ENCODE results near the gene CSTF2T. TPM values are rescaled to one million over a fixed set of nuclear protein-coding genes. Genes with fewer than 3 reads are reported as not detected.
"Not testable (repeated sequence)": the region's sequence is repeated elsewhere in the genome, so short reads cannot be mapped to it uniquely, and the experiment has no call there.

CSTF2T gene
- total RNA-seq, 1 donor from 2014 or later = 11.6 TPM

DNA sequence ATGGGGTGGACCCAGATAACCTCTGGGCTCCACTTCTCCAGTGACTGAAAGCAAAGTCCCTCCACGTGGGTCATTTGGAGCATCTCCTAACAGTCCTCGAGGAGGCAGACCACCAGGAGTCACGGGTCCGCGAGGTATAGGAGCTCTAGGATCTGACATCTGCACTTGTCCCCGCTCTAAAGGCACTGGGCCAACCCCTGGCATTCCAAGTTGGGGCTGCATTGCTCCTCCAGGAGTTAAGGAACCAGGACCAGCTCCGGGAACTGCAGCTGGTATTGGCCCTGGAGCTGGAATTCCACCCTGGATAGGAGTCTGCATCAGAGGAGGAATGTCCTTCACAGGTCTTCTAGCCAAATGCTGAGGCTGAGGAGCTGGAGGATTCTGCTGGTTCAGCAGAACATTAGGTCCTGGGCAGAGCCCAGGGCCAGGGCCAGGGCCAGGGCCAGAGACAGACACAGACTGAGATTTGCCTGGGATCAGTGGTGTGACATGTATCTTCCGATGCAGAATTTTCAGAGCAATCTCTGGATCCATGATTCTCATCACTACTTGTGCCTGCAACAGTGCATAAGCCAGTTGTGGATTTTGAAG, 827 bp downstream of the CSTF2T start:
- Histone ChIP-seq H3K4me3 (peak overlapping the region; percentile 67 to 71), H3K27me3 (no peaks in the 10 kb centered on the region), H3K9me3 (no peaks in the 10 kb centered on the region), H3K36me3 (peaks cover 0 to 7% of the 10 kb centered on the region in 2 donors), H3K4me1 (peaks cover 11 to 42% of the 10 kb centered on the region in 2 donors), H3K27ac (peak overlapping the region; percentile 82 to 94)
- intact Hi-C loops (cut with DNase I) = loop anchor here (5.0 kb wide), 1 partner anchor 56 kb away; no protein-coding TSS in a partner anchor
- TF ChIP-seq, protein P1, sequence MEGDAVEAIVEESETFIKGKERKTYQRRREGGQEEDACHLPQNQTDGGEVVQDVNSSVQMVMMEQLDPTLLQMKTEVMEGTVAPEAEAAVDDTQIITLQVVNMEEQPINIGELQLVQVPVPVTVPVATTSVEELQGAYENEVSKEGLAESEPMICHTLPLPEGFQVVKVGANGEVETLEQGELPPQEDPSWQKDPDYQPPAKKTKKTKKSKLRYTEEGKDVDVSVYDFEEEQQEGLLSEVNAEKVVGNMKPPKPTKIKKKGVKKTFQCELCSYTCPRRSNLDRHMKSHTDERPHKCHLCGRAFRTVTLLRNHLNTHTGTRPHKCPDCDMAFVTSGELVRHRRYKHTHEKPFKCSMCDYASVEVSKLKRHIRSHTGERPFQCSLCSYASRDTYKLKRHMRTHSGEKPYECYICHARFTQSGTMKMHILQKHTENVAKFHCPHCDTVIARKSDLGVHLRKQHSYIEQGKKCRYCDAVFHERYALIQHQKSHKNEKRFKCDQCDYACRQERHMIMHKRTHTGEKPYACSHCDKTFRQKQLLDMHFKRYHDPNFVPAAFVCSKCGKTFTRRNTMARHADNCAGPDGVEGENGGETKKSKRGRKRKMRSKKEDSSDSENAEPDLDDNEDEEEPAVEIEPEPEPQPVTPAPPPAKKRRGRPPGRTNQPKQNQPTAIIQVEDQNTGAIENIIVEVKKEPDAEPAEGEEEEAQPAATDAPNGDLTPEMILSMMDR (IDR thresholded peaks at IDR 0.05) = no peak
- DNase-seq (ENCODE audit: low spot score in 2 of 2) = no peak

GRCh38 chr10:51696251-51696650, 3.1 kb downstream of the CSTF2T start:
- peak overlapping the region; percentile 31 to 48 for H3K27ac ChIP-seq

GRCh38 chr10:51694086-51694768, 5.2 kb downstream of the CSTF2T start:
- peaks cover 11 to 33% of the 10 kb centered on the region in 2 donors for H3K4me1 ChIP-seq
- H3K27ac ChIP-seq = peak overlapping the region; percentile 2 to 31
- H3K27me3 ChIP-seq = no peaks in the 10 kb centered on the region
- H3K4me3 ChIP-seq = no peak overlapping the region
- intact Hi-C loops (cut with DNase I) = no loop called here
- TF ChIP-seq, protein P1 (IDR thresholded peaks at IDR 0.05) = no peak
- DNase-seq (ENCODE audit: low spot score in 2 of 2) = no peak
- peaks cover 0 to 7% of the 10 kb centered on the region in 2 donors for H3K36me3 ChIP-seq
- no peaks in the 10 kb centered on the region for H3K9me3 ChIP-seq

More at GRCh38 chr10:51696251-51696650, 3.1 kb downstream of the CSTF2T start:
- no peaks in the 10 kb centered on the region for H3K27me3 ChIP-seq
- peaks cover 0 to 7% of the 10 kb centered on the region in 2 donors for H3K36me3 ChIP-seq
- H3K4me3 ChIP-seq = peak overlapping the region; percentile 9 to 71
- peaks cover 11 to 38% of the 10 kb centered on the region in 2 donors for H3K4me1 ChIP-seq
- intact Hi-C loops (cut with DNase I) = loop anchor here (5.0 kb wide), 1 partner anchor 54 kb away; no protein-coding TSS in a partner anchor
- TF ChIP-seq, protein P1 (IDR thresholded peaks at IDR 0.05) = no peak
- DNase-seq (ENCODE audit: low spot score in 2 of 2) = no peak
- no peaks in the 10 kb centered on the region for H3K9me3 ChIP-seq

DNA sequence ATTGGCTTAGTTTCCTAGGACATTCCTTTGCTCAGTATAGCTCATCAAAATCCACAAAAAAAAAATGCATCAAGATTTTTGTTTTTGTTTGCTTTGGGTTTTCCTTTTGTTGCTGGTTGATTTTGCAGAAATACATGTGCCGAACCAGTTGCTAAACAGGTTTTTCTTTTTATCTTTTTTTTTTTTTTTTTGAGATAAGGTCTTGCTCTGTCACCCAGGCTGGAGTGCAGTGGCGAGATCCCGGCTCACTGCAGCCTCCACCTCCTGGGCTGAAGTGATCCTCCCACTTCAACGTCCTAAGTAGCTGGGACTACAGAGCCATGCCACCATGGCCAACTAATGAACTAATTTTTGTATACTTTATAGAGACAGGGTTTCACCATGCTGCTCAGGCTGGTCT, 8.3 kb downstream of the CSTF2T start:
- intact Hi-C loops (cut with DNase I) = no loop called here
- H3K4me3 ChIP-seq = no peak overlapping the region
- TF ChIP-seq, protein P1 (IDR thresholded peaks at IDR 0.05) = no peak
- H3K36me3 ChIP-seq = no peaks in the 10 kb centered on the region
- peaks cover 0 to 20% of the 10 kb centered on the region in 2 donors for H3K4me1 ChIP-seq
- H3K9me3 ChIP-seq = no peaks in the 10 kb centered on the region
- no peaks in the 10 kb centered on the region for H3K27me3 ChIP-seq
- no peak overlapping the region for H3K27ac ChIP-seq
- no peak for DNase-seq (ENCODE audit: low spot score in 2 of 2)

GRCh38 chr10:51689536-51689935, 9.9 kb downstream of the CSTF2T start:
- no peak overlapping the region for H3K27ac ChIP-seq
- no peaks in the 10 kb centered on the region for H3K27me3 ChIP-seq
- H3K4me1 ChIP-seq = peaks cover 0 to 12% of the 10 kb centered on the region in 2 donors
- TF ChIP-seq, protein P1 (IDR thresholded peaks at IDR 0.05) = no peak
- intact Hi-C loops (cut with DNase I) = no loop called here
- no peaks in the 10 kb centered on the region for H3K9me3 ChIP-seq
- H3K4me3 ChIP-seq = no peak overlapping the region
- no peak for DNase-seq (ENCODE audit: low spot score in 2 of 2)
- no peaks in the 10 kb centered on the region for H3K36me3 ChIP-seq

GRCh38 chr10:51688826-51689225, 10.6 kb downstream of the CSTF2T start:
- H3K4me3 ChIP-seq; H3K36me3 ChIP-seq; H3K9me3 ChIP-seq; H3K27ac ChIP-seq; intact Hi-C loops (cut with DNase I); H3K27me3 ChIP-seq; DNase-seq (ENCODE audit: low spot score in 2 of 2): not testable (repeated sequence)
- H3K4me1 ChIP-seq = peaks cover 0 to 12% of the 10 kb centered on the region in 2 donors

Measured in ascending aorta (tissue), 2 donors.